ENCODE measurements around the gene CCDC144A. TPM values are rescaled to one million over a fixed set of nuclear protein-coding genes. Genes with fewer than 3 reads are reported as not detected.
A peak's percentile ranks its signal among the peaks of the same experiment; 100 is the strongest.
"Not testable (repeated sequence)": the region's sequence is repeated elsewhere in the genome, so short reads cannot be mapped to it uniquely, and the experiment has no call there.

CCDC144A gene
- total RNA-seq, 1 donor: 13.8 TPM

- DNase-seq (ENCODE audit: low read depth): peak; percentile 7
Observed at GRCh38 chr17:16751224-16751923, 61.3 kb downstream of the CCDC144A start.

DNA sequence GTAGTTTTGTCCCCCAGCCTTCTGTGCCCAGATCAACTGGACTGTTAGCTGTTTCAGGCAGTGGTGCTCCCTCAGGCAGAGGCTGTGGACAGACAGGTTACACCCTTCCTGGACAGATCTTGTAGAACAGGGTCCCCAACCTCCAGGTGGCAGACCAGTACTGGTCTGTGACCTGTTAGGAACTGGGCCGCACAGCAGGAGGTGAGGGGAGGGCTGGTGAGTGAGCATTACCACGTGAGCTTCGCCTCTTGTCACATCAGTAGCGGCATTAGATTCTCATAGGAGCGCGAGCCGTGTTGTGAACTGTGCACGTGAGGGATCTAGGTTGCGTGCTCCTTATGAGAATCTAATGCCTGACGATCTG is 61.9 kb downstream of the CCDC144A start:
- H3K4me3 ChIP-seq (ENCODE audit: low read depth, low read length); DNase-seq (ENCODE audit: low read depth): not testable (repeated sequence)

More at GRCh38 chr17:16751224-16751923, 61.3 kb downstream of the CCDC144A start:
- TF ChIP-seq, protein P1, sequence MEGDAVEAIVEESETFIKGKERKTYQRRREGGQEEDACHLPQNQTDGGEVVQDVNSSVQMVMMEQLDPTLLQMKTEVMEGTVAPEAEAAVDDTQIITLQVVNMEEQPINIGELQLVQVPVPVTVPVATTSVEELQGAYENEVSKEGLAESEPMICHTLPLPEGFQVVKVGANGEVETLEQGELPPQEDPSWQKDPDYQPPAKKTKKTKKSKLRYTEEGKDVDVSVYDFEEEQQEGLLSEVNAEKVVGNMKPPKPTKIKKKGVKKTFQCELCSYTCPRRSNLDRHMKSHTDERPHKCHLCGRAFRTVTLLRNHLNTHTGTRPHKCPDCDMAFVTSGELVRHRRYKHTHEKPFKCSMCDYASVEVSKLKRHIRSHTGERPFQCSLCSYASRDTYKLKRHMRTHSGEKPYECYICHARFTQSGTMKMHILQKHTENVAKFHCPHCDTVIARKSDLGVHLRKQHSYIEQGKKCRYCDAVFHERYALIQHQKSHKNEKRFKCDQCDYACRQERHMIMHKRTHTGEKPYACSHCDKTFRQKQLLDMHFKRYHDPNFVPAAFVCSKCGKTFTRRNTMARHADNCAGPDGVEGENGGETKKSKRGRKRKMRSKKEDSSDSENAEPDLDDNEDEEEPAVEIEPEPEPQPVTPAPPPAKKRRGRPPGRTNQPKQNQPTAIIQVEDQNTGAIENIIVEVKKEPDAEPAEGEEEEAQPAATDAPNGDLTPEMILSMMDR (IDR thresholded peaks at IDR 0.05; ENCODE audit: insufficient read depth, low read depth, low read length): peak; percentile 48
- H3K4me3 ChIP-seq (ENCODE audit: low read depth, low read length): not testable (repeated sequence)

DNA sequence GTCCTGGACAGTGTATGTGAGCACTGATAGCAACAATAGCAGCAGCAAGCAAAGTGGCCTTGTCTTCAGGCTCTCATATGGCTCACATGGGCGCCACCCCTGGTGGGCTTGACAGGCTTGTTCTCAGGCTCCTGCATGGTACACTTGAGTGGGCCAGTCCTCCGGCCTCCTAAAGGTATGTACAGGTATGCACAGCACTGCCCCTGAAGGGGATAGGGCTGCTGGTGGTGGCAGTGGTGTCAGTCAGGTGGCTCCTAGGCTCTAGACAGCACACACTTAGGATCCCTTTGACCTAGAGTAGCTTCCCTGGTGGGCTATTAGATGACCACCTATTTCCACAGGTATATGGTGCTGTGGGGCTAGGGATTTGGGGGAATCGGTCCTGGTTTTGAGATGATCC is 67.5 kb downstream of the CCDC144A start:
- H3K4me3 ChIP-seq (ENCODE audit: low read depth, low read length); DNase-seq (ENCODE audit: low read depth): not testable (repeated sequence)

DNA sequence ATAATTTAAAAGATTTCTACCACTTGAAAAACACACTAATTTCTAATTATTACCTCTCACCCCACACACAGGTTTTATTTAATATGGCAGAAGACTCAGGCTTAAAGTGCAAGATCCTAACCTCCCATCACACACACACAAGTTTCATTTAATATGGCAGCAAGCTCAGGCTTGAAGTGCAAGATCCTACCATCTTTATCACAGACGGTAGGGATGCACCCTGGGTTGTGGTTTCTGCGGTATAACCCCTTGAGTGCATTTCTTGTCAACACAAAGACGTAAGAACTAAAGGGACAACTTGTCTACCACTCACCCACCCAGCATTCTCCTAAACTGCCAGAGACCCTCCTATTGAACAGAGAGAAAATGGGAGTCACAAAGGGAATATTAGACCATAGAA is 68.1 kb downstream of the CCDC144A start:
- DNase-seq (ENCODE audit: low read depth); H3K4me3 ChIP-seq (ENCODE audit: low read depth, low read length): not testable (repeated sequence)

DNA sequence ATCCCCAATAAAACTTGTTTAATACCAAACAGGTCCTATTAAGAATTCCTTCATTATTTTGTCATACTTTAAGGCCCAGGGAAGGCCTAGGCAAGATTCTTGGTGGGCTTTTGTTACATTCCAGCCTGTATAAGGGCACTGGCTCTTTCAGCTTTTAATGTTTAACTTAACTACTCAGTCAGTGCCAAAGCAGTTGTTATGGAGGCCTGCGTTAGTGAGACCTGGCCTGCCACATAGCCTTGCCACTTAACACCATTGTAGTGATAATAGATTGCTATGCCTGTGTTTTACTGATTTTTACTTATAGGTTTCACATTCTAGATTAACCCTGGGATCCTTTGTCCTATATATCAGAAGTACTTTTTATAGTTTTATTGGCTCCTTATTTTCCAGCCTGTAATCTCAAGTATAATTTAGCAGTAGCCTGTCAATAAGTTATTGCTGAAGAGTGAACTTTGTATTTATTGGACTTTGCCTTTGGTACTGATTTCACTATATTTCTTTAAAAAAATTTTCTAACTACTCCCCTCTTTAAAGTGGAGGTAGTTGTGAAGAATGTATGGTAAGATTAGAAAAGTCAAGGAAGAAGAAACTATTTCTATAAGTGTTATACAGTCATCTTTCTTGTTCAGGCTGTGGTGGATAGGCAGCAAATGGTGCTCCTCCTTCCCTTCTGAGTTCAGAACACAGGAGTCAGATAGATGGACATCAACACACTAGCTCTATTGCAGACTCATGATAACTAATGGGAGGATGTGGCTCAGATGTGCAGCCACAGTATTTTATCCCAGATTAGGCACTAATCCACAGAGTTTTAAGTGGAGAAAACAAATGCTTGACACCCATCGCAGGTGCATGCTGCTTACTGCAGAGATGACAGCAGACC is 78.5 kb downstream of the CCDC144A start:
- not testable (repeated sequence) for DNase-seq (ENCODE audit: low read depth); H3K4me3 ChIP-seq (ENCODE audit: low read depth, low read length)

GRCh38 chr17:16772394-16773145 is 82.5 kb downstream of the CCDC144A start:
- DNase-seq (ENCODE audit: low read depth); H3K4me3 ChIP-seq (ENCODE audit: low read depth, low read length): not testable (repeated sequence)

DNA sequence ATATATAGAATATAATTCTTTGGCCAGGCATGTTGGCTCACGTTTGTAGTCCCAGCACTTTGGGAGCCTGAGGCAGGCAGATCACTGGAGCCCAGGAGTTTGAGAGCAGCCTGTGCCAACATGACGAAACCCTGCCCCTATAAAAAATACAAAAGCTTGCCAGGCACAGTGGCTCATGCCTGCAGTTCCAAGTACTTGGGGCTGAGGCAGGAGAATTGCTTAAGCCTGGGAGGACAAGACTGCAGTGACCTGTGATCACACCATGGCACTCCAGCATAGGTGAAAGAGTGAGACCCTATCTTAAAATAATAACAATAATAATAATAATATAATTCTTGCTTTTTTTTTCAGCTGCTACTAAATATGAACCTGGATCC is 83.1 kb downstream of the CCDC144A start:
- H3K4me3 ChIP-seq (ENCODE audit: low read depth, low read length); DNase-seq (ENCODE audit: low read depth): not testable (repeated sequence)

DNA sequence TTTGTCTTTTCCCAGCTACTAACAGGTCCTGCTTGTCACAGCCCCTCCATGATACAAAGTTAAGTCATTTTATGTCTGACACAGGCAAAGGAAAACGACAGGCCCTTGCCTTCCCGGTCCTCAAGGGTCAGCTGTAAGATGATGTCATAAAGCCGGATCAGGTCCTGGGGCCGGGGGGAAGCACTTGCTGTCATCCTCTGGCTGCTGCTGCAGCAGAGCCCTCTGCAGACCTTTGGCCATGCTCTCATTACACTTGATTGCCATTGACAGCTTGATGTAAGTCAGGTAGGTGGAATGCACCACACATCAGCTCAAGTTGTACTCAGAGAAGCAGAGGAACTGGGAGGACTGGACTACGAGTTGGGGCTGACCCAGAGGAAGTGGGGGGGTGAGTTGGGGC is 97.8 kb downstream of the CCDC144A start:
- DNase-seq (ENCODE audit: low read depth); H3K4me3 ChIP-seq (ENCODE audit: low read depth, low read length): not testable (repeated sequence)

GRCh38 chr17:16788889-16789536 is 99.0 kb downstream of the CCDC144A start:
- H3K4me3 ChIP-seq (ENCODE audit: low read depth, low read length); DNase-seq (ENCODE audit: low read depth): not testable (repeated sequence)

DNA sequence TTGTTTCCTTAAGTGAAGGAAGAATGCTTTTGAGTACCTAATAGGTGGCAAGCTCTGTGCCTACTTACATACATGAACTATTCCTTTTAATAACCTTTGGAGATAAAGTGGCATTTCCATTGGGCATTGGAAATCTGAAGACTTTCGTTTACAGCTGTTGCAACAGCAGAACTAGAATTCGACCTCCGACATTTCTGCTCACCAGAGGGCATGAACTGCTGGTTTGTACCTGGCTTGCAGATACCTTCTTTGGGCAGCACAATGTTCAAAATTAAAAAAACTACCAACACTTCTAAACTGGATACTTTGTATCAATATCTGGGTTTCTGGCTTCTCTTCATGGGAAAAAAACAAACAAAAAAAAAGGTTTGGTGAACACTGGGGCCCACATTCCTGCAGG is 99.6 kb downstream of the CCDC144A start:
- not testable (repeated sequence) for DNase-seq (ENCODE audit: low read depth); H3K4me3 ChIP-seq (ENCODE audit: low read depth, low read length)

- not testable (repeated sequence) for DNase-seq (ENCODE audit: low read depth); H3K4me3 ChIP-seq (ENCODE audit: low read depth, low read length)
Observed at GRCh38 chr17:16790313-16790871, 100.4 kb downstream of the CCDC144A start.

DNA sequence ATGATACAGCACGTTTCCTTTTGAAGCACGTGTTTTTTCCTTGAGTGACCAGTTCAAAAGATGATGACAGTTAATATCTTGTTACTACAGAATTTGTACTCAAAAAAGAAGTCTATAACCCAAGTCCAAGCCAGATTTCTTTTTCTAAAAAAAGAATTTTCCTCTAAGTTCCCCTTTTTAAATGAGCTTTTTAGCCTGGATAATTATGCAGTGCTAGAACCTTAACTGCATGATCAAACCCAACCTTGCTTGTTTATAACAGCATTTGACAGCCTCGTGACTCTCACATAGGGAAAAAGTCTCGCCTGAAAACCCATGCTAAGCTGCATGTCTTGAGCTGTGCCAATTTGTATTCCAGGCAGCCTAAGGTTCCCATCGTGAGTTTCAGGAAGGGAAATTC is 104.2 kb downstream of the CCDC144A start:
- H3K4me3 ChIP-seq (ENCODE audit: low read depth, low read length): not testable (repeated sequence)
- DNase-seq (ENCODE audit: low read depth): peak; percentile 7

GRCh38 chr17:16795894-16796293 is 105.9 kb downstream of the CCDC144A start:
- H3K4me3 ChIP-seq (ENCODE audit: low read depth, low read length); DNase-seq (ENCODE audit: low read depth): not testable (repeated sequence)

GRCh38 chr17:16804851-16805250 is 114.8 kb downstream of the CCDC144A start:
- not testable (repeated sequence) for H3K4me3 ChIP-seq (ENCODE audit: low read depth, low read length); DNase-seq (ENCODE audit: low read depth)

DNA sequence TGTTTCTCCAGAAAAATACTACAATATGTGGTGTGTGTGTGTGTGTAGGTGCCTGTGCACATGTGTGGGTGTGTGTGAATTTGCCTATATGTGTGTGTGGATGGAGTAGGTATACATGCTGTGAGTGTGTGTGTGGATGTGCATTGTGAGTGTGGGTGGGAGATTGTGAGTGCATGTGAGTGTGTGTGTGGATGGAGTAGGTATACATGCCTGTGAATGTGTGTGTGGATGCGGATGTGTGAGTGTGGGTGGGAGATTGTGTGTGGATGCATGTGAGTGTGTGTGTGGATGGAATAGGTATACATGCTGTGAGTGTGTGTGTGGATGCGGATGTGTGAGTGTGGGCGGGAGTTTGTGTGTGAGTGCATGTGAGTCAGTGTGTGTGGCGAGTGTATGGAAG is 116.6 kb downstream of the CCDC144A start:
- not testable (repeated sequence) for H3K4me3 ChIP-seq (ENCODE audit: low read depth, low read length); DNase-seq (ENCODE audit: low read depth)

DNA sequence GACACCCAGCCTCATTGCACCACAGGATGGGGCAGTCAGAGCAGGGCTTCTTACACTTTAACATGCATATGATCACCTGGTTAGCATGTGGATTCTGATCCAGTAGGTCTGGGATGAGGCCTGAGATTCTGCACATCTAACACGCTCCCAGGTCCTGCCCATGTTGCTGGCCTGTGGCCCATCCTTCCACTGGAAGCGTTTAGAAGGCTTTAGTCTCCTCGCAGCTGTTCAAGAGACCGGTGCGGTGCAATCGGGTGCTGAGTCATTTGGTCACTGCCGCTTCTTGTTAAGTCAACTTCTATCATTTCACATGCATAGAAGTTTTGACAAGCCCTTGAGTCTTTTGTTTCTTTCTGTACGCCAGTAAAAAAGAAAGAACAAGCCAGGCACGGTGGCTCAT is 117.6 kb downstream of the CCDC144A start:
- not testable (repeated sequence) for DNase-seq (ENCODE audit: low read depth)

GRCh38 chr17:16810236-16810635 is 120.2 kb downstream of the CCDC144A start:
- H3K4me3 ChIP-seq (ENCODE audit: low read depth, low read length): not testable (repeated sequence)

More for the DNA sequence above, 117.6 kb downstream of the CCDC144A start:
- not testable (repeated sequence) for H3K4me3 ChIP-seq (ENCODE audit: low read depth, low read length)

More at GRCh38 chr17:16810236-16810635, 120.2 kb downstream of the CCDC144A start:
- DNase-seq (ENCODE audit: low read depth): not testable (repeated sequence)
